ENCODE results near the gene ALDH1A1.

DNA sequence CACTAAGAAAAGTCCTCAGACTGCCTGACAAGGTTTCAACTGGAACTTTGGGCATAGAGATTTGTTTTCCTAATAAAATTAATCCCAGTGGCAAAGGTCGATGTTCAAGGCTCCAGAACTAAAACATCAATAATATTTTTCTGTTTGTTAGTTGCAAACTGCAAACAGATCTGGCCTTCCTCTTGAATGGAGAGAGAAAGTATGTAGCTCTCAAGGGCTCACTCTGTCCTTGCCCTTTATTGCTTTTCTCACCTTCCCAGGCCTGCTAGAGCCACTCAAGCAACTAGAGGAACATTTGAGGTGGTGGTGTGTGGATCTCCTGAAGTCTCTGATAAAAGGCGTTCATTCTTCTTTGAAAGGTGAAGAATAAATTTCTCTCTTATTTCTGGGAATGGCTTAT lies 16.6 kb downstream of the ALDH1A1 start:
- TF ChIP-seq, protein P1, sequence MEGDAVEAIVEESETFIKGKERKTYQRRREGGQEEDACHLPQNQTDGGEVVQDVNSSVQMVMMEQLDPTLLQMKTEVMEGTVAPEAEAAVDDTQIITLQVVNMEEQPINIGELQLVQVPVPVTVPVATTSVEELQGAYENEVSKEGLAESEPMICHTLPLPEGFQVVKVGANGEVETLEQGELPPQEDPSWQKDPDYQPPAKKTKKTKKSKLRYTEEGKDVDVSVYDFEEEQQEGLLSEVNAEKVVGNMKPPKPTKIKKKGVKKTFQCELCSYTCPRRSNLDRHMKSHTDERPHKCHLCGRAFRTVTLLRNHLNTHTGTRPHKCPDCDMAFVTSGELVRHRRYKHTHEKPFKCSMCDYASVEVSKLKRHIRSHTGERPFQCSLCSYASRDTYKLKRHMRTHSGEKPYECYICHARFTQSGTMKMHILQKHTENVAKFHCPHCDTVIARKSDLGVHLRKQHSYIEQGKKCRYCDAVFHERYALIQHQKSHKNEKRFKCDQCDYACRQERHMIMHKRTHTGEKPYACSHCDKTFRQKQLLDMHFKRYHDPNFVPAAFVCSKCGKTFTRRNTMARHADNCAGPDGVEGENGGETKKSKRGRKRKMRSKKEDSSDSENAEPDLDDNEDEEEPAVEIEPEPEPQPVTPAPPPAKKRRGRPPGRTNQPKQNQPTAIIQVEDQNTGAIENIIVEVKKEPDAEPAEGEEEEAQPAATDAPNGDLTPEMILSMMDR (IDR thresholded peaks at IDR 0.05; ENCODE audit: control extremely low read depth in 1 of 3, insufficient read depth in 1 of 3, low read depth in 1 of 3, low read length in 3 of 3) = no peak
- TF ChIP-seq CBX8 (IDR thresholded peaks at IDR 0.05; ENCODE audit: borderline replicate concordance, low read depth, low read length) (no peak), BCL11A (IDR thresholded peaks at IDR 0.05; ENCODE audit: low read depth in 2 of 2, low read length in 2 of 2) (no peak), EZH2 (IDR thresholded peaks at IDR 0.05; ENCODE audit: low read depth, low read length, severe bottlenecking) (no peak), KDM1A (IDR thresholded peaks at IDR 0.05; ENCODE audit: borderline replicate concordance, low read length) (no peak), ZNF274 (IDR thresholded peaks at IDR 0.05; ENCODE audit: borderline replicate concordance, extremely low read depth, low read length) (no peak), JUND (IDR thresholded peaks at IDR 0.05; ENCODE audit: low read length) (no peak), ASH2L (IDR thresholded peaks at IDR 0.05; ENCODE audit: low read length) (no peak), USF2 (IDR thresholded peaks at IDR 0.05; ENCODE audit: low read length) (no peak), SIRT6 (IDR thresholded peaks at IDR 0.05; ENCODE audit: low read length) (no peak)
- TF ChIP-seq, protein P2, sequence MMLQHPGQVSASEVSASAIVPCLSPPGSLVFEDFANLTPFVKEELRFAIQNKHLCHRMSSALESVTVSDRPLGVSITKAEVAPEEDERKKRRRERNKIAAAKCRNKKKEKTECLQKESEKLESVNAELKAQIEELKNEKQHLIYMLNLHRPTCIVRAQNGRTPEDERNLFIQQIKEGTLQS (IDR thresholded peaks at IDR 0.05; ENCODE audit: insufficient read depth, low read depth, low read length) = no peak

Measured in H1 (cell line).